IMR-90 (cell line): ENCODE results near the gene RNU6-1. TPM values are rescaled to one million over a fixed set of nuclear protein-coding genes. Genes with fewer than 3 reads are reported as not detected.

ENCODE experiments used
- ATAC-seq: fragments of 200-7000 bp; cut with Tn5 transposase; 2 replicates; pipeline ENCODE4 v1.9.1; 2020; ENCODE audit warnings: low read depth, mild to moderate bottlenecking, moderate library complexity
- BruUV-seq: library from RNA; stranded (reverse); fragments of 400-500 nt; replicated peaks from 2 replicates; lab custom pipeline; 2021; lab: Mats Ljungman, UMichigan
- CTCF ChIA-PET: fragments of 300-600 bp; formaldehyde crosslinking; extraction: SDS; loops from one replicate; lab custom pipeline; 2021; ENCODE audit warnings: antibody characterized with exemption; lab: Yijun Ruan, JAX
- POLR2A ChIA-PET: fragments of 300-600 bp; sonication (Branson Sonifier 250); formaldehyde crosslinking; loops from one replicate; lab custom pipeline; 2022; ENCODE audit warnings: antibody characterized with exemption; ENCODE audit not compliant: unreplicated experiment; lab: Charles Lee
- DNase-seq: peaks from one replicate; pipeline ENCODE4 v3.0.0; 2013
- H2AFZ ChIP-seq: replicated peaks from 2 replicates; pipeline ENCODE3; 2013; ENCODE audit warnings: low read length, mild to moderate bottlenecking; ENCODE audit not compliant: poor library complexity
- H2AK5ac ChIP-seq: 2 replicates; pipeline ENCODE4 v1.6.1; 2013; ENCODE audit warnings: low read depth, low read length, inconsistent platforms
- H2AK9ac ChIP-seq: replicated peaks from 2 replicates; pipeline ENCODE3; 2013; ENCODE audit warnings: mild to moderate bottlenecking, low read depth, low read length, moderate library complexity; ENCODE audit not compliant: poor library complexity
- H2BK120ac ChIP-seq: 2 replicates; pipeline ENCODE4 v1.6.1; 2013; ENCODE audit warnings: low read depth, low read length, inconsistent platforms
- H2BK15ac ChIP-seq: 3 replicates; pipeline ENCODE4 v1.6.1; 2013; ENCODE audit warnings: low read depth, low read length, inconsistent platforms
- H2BK20ac ChIP-seq: 2 replicates; pipeline ENCODE4 v1.6.1; 2013; ENCODE audit warnings: low read depth, mild to moderate bottlenecking, inconsistent platforms, low read length, moderate library complexity
- H2BK5ac ChIP-seq: 2 replicates; pipeline ENCODE4 v1.6.1; 2013; ENCODE audit warnings: mild to moderate bottlenecking, low read depth, low read length, inconsistent platforms; ENCODE audit not compliant: poor library complexity, severe bottlenecking
- H3K14ac ChIP-seq: replicated peaks from 2 replicates; pipeline ENCODE4 v1.6.1; 2013; ENCODE audit warnings: low read depth, low read length, inconsistent platforms
- H3K18ac ChIP-seq: 2 replicates; pipeline ENCODE4 v1.6.1; 2013; ENCODE audit warnings: low read depth, low read length, control low read depth
- H3K23ac ChIP-seq: 2 replicates; pipeline ENCODE4 v1.6.1; 2013; ENCODE audit warnings: low read depth, low read length, inconsistent platforms
- H3K27ac ChIP-seq: 2 replicates; pipeline ENCODE4 v1.5.1; 2013; ENCODE audit warnings: mild to moderate bottlenecking, control low read depth, low read length; ENCODE audit not compliant: insufficient read depth
- H3K27me3 ChIP-seq: 2 replicates; pipeline ENCODE4 v1.6.1; 2013; ENCODE audit warnings: low read length; ENCODE audit not compliant: control insufficient read depth, insufficient read depth
- H3K36me3 ChIP-seq: 2 replicates; pipeline ENCODE4 v1.6.1; 2013; ENCODE audit warnings: low read length, mixed read lengths; ENCODE audit not compliant: control insufficient read depth, insufficient read depth
- H3K4ac ChIP-seq: 2 replicates; pipeline ENCODE4 v1.6.1; 2013; ENCODE audit warnings: low read depth, low read length, inconsistent platforms
- H3K4me1 ChIP-seq: 2 replicates; pipeline ENCODE4 v1.6.1; 2013; ENCODE audit warnings: low read length, mixed read lengths; ENCODE audit not compliant: control insufficient read depth, insufficient read depth
- H3K4me2 ChIP-seq: 2 replicates; pipeline ENCODE4 v1.6.1; 2013; ENCODE audit warnings: low read depth, mild to moderate bottlenecking, control low read depth, low read length, moderate library complexity
- H3K4me3 ChIP-seq: 2 replicates; pipeline ENCODE4 v1.5.1; 2013; ENCODE audit warnings: low read depth, mild to moderate bottlenecking, control low read depth, low read length, moderate library complexity; ENCODE audit not compliant: insufficient read depth
- H3K56ac ChIP-seq: 2 replicates; pipeline ENCODE4 v1.6.1; 2013; ENCODE audit warnings: low read length, inconsistent platforms; ENCODE audit not compliant: insufficient read depth; ENCODE audit errors: extremely low read depth
- H3K79me1 ChIP-seq, 2 experiments: 2 replicates each; pipeline ENCODE4 v1.6.1; 2013; ENCODE audit warnings: low read length in 2 of 2, inconsistent platforms in 1 of 2, low read depth in 1 of 2
- H3K9ac ChIP-seq: 2 replicates; pipeline ENCODE4 v1.6.1; 2013; ENCODE audit warnings: low read depth, low read length, control low read depth
- H3K9me1 ChIP-seq: 2 replicates; pipeline ENCODE4 v1.6.1; 2013; ENCODE audit warnings: low read length, inconsistent platforms; ENCODE audit not compliant: insufficient read depth
- H3K9me3 ChIP-seq: 2 replicates; pipeline ENCODE4 v1.6.1; 2013; ENCODE audit warnings: low read length; ENCODE audit not compliant: control insufficient read depth, insufficient read depth
- H4K20me1 ChIP-seq: 2 replicates; pipeline ENCODE4 v1.6.1; 2013; ENCODE audit warnings: low read length, inconsistent platforms; ENCODE audit not compliant: insufficient read depth
- H4K5ac ChIP-seq: 2 replicates; pipeline ENCODE4 v1.6.1; 2013; ENCODE audit warnings: mild to moderate bottlenecking, low read depth, low read length, control low read depth
- H4K8ac ChIP-seq, 2 experiments: 2 replicates each; pipeline ENCODE4 v1.6.1; 2013; ENCODE audit warnings: low read depth in 2 of 2, low read length in 2 of 2, control low read depth in 1 of 2, inconsistent platforms in 1 of 2
- H4K91ac ChIP-seq: 2 replicates; pipeline ENCODE4 v1.6.1; 2013; ENCODE audit warnings: low read depth, low read length, inconsistent platforms; ENCODE audit not compliant: insufficient read depth
- BHLHE40 ChIP-seq: fragments of 150-350 bp; IDR thresholded peaks from 2 replicates; pipeline ENCODE4 v1.6.1; 2016; ENCODE audit warnings: mild to moderate bottlenecking, low read depth, low read length
- CHD1 ChIP-seq: IDR thresholded peaks from 2 replicates; pipeline ENCODE4 v1.6.1; 2012; ENCODE audit warnings: low read depth, low read length, improper control_type of control experiment
- ELK1 ChIP-seq: fragments of 150-350 bp; IDR thresholded peaks from 2 replicates; pipeline ENCODE4 v1.6.1; 2016; ENCODE audit warnings: low read depth, mild to moderate bottlenecking, low read length, moderate library complexity, borderline replicate concordance
- FOS ChIP-seq: fragments of 150-350 bp; IDR thresholded peaks from 2 replicates; pipeline ENCODE4 v1.6.1; 2016; ENCODE audit warnings: low read depth, low read length
- MAFK ChIP-seq: IDR thresholded peaks from 2 replicates; pipeline ENCODE4 v1.6.1; 2012; ENCODE audit warnings: low read depth, low read length, improper control_type of control experiment
- MAZ ChIP-seq: IDR thresholded peaks from 2 replicates; pipeline ENCODE4 v1.6.1; 2012; ENCODE audit warnings: low read depth, mild to moderate bottlenecking, low read length, improper control_type of control experiment, moderate library complexity, borderline replicate concordance
- MXI1 ChIP-seq: IDR thresholded peaks from 2 replicates; pipeline ENCODE4 v1.6.1; 2012; ENCODE audit warnings: low read depth, mild to moderate bottlenecking, low read length, moderate library complexity, borderline replicate concordance
- NFE2L2 ChIP-seq: fragments of 150-350 bp; IDR thresholded peaks from 2 replicates; pipeline ENCODE4 v1.6.1; 2016; ENCODE audit warnings: low read depth, mild to moderate bottlenecking, low read length
- POLR2A ChIP-seq: IDR thresholded peaks from 2 replicates; pipeline ENCODE4 v1.6.1; 2012; ENCODE audit warnings: mild to moderate bottlenecking, low read depth, low read length
- RAD21 ChIP-seq: IDR thresholded peaks from 2 replicates; pipeline ENCODE4 v1.6.1; 2012; ENCODE audit warnings: low read length, improper control_type of control experiment
- RCOR1 ChIP-seq: IDR thresholded peaks from 2 replicates; pipeline ENCODE4 v1.6.1; 2012; ENCODE audit warnings: mild to moderate bottlenecking, low read length, improper control_type of control experiment; ENCODE audit not compliant: insufficient replicate concordance
- SMC3 ChIP-seq: fragments of 150-350 bp; IDR thresholded peaks from 2 replicates; pipeline ENCODE4 v1.6.1; 2016; ENCODE audit warnings: low read depth, mild to moderate bottlenecking, antibody characterized with exemption, low read length, moderate library complexity
- USF2 ChIP-seq: fragments of 150-350 bp; IDR thresholded peaks from 2 replicates; pipeline ENCODE4 v1.6.1; 2017; ENCODE audit warnings: mild to moderate bottlenecking, antibody characterized with exemption, low read length, low read depth
- WGBS, 2 experiments: methylation state at CpG; one replicate each; pipeline versions ENCODE4 v1.1.5 to v1.1.7; 2013; ENCODE audit warnings: missing lambda C conversion rate in 2 of 2; ENCODE audit not compliant: insufficient read length in 1 of 2; ENCODE audit errors: extremely low coverage in 2 of 2; 5-methylcytosine and 5-hydroxymethylcytosine counted together
- dilution Hi-C: fragments of 300-500 bp; cut with HindIII; formaldehyde crosslinking; loops from one replicate; pipeline ENCODE4 v1.14.3; 2018; ENCODE audit warnings: low sequenced_read_pairs; ENCODE audit not compliant: unreplicated experiment
- in situ Hi-C: fragments of 300-500 bp; cut with MboI; formaldehyde crosslinking; loops from 3 replicates; pipeline ENCODE4 v1.14.3; 2019; ENCODE audit warnings: low sequenced_read_pairs, inconsistent platforms, mixed read lengths
- intact Hi-C: fragments of 100-400 bp; cut with micrococcal nuclease; formaldehyde crosslinking; loops from 2 replicates; pipeline ENCODE4 v1.10.0; 2022
- polyA plus RNA-seq, 3 experiments: library from polyadenylated mRNA; depleted of rRNA; stranded (reverse); fragments of >200 nt; gene quantifications; 2 replicates each; pipeline ENCODE4 v1.2.3, GENCODE V29; 2012; ENCODE audit warnings: low replicate concordance in 1 of 3
- total RNA-seq: library from RNA; depleted of rRNA; stranded (reverse); fragments of >200 nt; gene quantifications from 2 replicates; pipeline ENCODE4 v1.2.3, GENCODE V29; 2012

RNU6-1 gene
- total and polyA plus RNA-seq, 2 of the 4 experiments (the other 2 are of a cell fraction): not detected

GRCh38 chr15:67835297-67836133, 4.3 kb downstream of the RNU6-1 start (continued):
- TF ChIP-seq POLR2A (no peak), RCOR1 (no peak)

GRCh38 chr15:67834581-67835296, 5.1 kb downstream of the RNU6-1 start:
- H4K5ac ChIP-seq: no peak overlapping the region
- no peaks in the 10 kb centered on the region for H3K79me1 ChIP-seq
- no peak overlapping the region for H3K4ac ChIP-seq
- H3K36me3 ChIP-seq: no peaks in the 10 kb centered on the region
- peaks cover 74% of the 10 kb centered on the region for H3K27me3 ChIP-seq
- WGBS, 2 experiments: 11% methylated on average over 10 of the region's 59 CpGs; no CpG with 5 or more reads in 1 of the 2 experiments
- no peaks in the 10 kb centered on the region for H3K9me1 ChIP-seq
- H2AK9ac ChIP-seq: no peak overlapping the region
- H4K20me1 ChIP-seq: no peaks in the 10 kb centered on the region
- peak overlapping the region; percentile 57 for H3K4me2 ChIP-seq
- H2BK5ac ChIP-seq: no peak overlapping the region
- no peak overlapping the region for H2BK120ac ChIP-seq
- no peak overlapping the region for H3K14ac ChIP-seq
- dilution Hi-C loops (no loop called here), intact Hi-C loops (loop anchor here (2.0 to 10.0 kb wide), 5 partner anchors 292 to 770 kb away; partner anchors contain the start of genes MAP2K5 and SMAD3), in situ Hi-C loops (loop anchor here (5.0 kb wide), 2 partner anchors 377 to 892 kb away; no protein-coding TSS in a partner anchor)
- H2AK5ac ChIP-seq: no peak overlapping the region
- no peak overlapping the region for H4K8ac ChIP-seq
- no peak overlapping the region for H3K9ac ChIP-seq
- CTCF ChIA-PET: interaction anchor here (0.8 kb wide), 1 partner anchor 334 kb away, joined by 4 read pairs; no protein-coding TSS in a partner anchor
- DNase-seq (no peak), ATAC-seq (no peak)
- no peak overlapping the region for H2BK20ac ChIP-seq
- H3K9me3 ChIP-seq: no peaks in the 10 kb centered on the region
- no peaks in the 10 kb centered on the region for H3K4me1 ChIP-seq
- no peak overlapping the region for H3K23ac ChIP-seq
- H3K56ac ChIP-seq: no peak overlapping the region
- BruUV-seq: no TSS peak
- H2BK15ac ChIP-seq: no peak overlapping the region
- no peak overlapping the region for H3K18ac ChIP-seq
- no peak overlapping the region for H4K91ac ChIP-seq
- no peak overlapping the region for H3K27ac ChIP-seq
- no peak overlapping the region; the same call in 1 of the 2 replicates for H3K4me3 ChIP-seq
- POLR2A ChIA-PET: no interaction called here
- peak overlapping the region; percentile 53 for H2AFZ ChIP-seq
- TF ChIP-seq USF2 (no peak), MAZ (no peak), SMC3 (no peak), RCOR1 (no peak), NFE2L2 (no peak), MAFK (no peak), MXI1 (no peak), RAD21 (no peak), BHLHE40 (no peak), CHD1 (no peak), ELK1 (no peak), POLR2A (no peak), FOS (no peak)
